Right renal cortex interstitium (tissue), 3 donors: ENCODE measurements around the gene TOM1L1. TPM values are rescaled to one million over a fixed set of nuclear protein-coding genes. Genes with fewer than 3 reads are reported as not detected.

ENCODE experiments used
- DNase-seq, 3 donors: peaks; one replicate each; pipeline ENCODE4 v3.0.0-alpha.2; 2013; ENCODE audit warnings: low read depth in 3 of 3, low spot score in 2 of 3
- polyA plus RNA-seq, 3 donors: library from polyadenylated mRNA; unstranded; fragments of 120-200 nt; gene quantifications; one replicate each; pipeline ENCODE4 v1.2.1, GENCODE V29; 2013; ENCODE audit not compliant: insufficient read length in 3 of 3

The TOM1L1 gene
- polyA plus RNA-seq, 3 donors, result 104 to 116 (median 105) TPM

DNA sequence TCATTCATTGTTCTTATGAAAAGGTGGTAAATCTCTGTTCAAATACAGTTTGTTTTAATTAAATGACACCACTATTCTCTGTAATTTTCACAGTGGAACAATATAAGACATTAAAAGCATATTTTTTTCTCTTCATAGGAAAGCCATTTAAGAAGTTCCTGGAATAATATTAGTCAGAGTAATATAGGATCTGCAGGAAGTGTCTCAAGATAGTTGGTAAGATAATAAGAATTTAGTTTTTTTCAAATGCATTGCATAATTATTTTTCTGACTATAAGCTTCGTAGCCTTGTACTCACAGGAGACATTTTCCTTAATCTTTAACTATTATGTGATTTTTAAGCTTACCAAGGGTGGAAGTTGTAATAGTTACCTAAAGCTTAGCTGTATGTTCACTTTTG lies 84.8 kb downstream of the TOM1L1 start:
- no peak for DNase-seq

DNA sequence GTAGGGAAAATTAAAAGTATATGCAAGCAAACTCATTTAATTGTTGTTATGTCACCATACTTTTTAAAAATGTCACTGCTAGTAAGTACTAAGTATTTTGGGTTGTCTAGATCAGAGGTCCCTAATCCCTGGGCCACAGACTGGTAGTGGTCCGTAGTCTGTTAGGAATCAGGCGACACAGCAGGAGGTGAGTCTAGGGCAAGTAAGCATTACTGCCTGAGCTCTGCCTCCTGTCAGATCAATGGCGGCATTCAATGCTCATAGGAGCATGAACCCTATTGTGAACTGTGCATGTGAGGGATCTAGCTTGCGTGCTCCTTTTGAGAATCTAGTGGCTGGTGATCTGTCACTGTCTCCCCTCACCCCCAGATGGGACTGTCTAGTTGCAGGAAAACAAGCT lies 89.5 kb downstream of the TOM1L1 start:
- DNase-seq, result no peak

DNA sequence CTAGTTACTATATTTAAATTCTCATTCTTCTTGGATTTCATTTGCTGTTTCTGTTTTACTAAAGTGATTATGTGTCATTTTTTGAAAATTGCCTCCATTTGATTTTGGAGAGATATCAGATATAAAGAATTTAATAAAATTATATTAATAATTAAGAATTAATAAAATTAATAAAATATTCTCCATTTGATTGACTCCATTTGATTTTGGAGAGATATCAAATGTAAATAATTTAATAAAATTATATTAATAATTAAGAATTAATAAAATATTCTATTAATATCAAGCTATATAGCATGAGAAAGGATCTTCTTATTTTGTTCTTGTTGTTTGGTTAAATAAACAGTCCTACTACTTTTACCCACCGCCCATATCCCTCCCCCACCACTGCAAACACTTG lies 90.9 kb downstream of the TOM1L1 start:
- no peak for DNase-seq

DNA sequence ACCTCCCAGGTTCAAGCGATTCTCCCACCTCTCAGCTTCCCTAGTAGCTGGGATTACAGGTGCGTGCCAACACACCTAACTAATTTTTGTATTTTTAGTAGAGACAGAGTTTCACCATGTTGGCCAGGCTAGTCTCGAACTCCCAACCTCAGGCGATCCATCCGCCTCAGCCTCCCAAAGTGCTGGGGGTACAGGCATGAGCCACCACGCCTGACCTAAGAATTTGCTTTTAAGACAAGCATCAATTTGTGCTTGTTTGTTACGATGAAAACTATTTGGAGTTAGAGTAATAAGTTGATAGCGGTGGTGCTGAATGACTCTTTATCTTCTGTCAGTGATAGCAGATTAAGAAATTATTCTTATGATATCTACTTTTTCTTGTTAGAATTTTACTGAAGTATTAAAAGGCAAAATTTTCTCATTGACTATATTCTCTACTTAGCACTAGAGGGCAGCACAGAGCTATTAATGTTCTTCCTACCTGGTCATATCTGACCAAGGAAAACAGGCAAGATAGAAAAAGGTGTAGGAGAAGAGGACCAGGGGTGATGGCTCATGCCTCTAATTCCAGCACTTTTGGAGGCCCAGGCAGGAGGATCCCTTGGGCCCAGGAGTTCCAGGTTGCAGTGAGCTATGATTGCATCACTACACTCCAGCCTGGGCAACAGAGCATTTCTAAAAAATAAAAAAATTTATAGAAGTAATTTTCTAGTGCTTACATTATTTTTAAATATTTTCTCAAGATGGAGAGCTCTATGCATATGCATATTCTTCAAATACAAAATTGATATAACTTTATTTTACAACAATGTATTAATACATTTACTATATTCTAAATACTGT lies 92.4 kb downstream of the TOM1L1 start:
- peak; percentile 23 to 35 (median 29) for DNase-seq

DNA sequence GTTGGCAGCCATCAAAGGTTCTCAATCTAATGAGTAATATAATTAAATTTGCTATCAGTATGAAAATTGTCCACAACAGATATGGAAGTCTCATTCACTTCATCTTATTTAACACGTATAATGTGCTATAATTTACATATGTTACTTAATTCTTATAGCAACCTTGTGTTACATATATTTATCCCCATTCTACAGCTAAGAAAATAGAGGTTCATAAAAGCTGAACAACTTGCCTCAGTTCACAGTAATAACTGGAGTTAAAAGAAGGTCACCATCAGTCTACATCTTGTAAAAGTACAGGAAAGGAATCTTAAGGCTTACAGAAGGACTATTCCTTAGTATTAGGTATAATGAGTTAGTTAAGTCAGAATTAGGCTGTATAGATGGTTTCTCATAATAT lies 95.8 kb downstream of the TOM1L1 start:
- DNase-seq, result no peak

DNA sequence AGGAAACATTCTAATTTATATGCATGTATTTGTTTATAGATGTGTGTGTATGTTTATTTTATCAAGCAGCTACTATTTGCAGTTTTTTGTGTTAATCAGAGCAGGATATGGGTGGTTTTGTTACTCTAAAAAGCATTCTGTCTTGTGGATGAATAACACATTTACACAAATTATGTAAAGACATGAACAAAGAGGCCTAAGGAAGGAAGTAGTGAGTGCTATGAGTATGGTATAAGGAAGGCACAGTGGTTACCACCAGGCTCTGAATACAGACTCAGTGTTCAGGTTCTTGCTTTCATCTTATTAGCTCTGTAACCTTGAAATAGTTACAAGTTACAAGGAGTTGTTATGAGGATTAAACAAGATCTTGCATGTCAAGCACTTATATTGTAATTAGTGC lies 101.8 kb downstream of the TOM1L1 start:
- DNase-seq, result no peak

DNA sequence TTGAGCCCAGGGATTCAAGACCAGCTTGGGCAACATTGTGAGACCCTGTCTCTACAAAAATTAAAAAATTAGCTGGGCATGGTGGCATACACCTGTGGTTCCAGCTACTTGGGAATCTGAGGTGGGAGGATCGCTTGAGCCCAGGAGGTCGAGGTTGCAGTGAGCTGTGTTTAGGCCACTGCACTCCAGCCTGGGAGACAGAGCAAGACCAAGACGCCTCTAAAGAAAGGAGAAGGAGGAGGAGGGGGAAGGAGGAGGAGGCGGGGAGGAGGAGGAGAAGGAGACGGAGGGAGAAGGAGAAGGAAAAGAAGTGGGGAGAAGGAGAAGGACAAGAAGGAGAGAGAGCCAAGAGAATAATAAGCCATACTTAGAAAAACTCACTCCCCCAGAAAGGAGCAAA lies 103.8 kb downstream of the TOM1L1 start:
- no peak for DNase-seq

DNA sequence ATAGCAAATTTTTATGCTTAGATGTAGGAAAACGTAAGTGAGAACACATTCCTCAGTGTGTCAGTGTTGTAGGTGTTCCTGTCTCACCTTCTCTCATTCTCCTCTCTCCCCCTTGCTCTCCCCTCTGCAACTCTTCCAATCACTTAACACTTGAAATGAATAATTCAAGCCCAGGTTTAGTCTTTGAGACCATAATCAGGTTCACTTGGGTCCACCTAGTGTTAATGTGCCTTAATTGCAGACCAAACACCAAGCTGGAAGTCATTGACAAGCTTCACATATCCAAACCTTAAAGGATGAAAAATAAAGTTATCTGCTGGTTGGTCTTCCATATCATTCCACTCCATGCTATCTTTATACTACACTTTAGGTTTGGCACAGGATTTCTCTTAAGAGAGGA lies 104.9 kb downstream of the TOM1L1 start:
- no peak for DNase-seq

Other genes starting within 250 kb of the TOM1L1 start
- gene COX11, start 67.8 kb downstream of the TOM1L1 start, polyA plus RNA-seq, result 10 to 100 TPM; 76.4 to 84.9 (median 76.6) TPM
- 10 to 100 TPM; 16.9 to 18.6 (median 18.2) TPM for gene STXBP4, start 67.9 kb downstream of the TOM1L1 start, polyA plus RNA-seq